ENCODE results near the gene ELOB. TPM values are rescaled to one million over a fixed set of nuclear protein-coding genes. Genes with fewer than 3 reads are reported as not detected.

The ELOB gene
- total RNA-seq, 1 donor from 2014 or later = 1,184 TPM

DNA sequence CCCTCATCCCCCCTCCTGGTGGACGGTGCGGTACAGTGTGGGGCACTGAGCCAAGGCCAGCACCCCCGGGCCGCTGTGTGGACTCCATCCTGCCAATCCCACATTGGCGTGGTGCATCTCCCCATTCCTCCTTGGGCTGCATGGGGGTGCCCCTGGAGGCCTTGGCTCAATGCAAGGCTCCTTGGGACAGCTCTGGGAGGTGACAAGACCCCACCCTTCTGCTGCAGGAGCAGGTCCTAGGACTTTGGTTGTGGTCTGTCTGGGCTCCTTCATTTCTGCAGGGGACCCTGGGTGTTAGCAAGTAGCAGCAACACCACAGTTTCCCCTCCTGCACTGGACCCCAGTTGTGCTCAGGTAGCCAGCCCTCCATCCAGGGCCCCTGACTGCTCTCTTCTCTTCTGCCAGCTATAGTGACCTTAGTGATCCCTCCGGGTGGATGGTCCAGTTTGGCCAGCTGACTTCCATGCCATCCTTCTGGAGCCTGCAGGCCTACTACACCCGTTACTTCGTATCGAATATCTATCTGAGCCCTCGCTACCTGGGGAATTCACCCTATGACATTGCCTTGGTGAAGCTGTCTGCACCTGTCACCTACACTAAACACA lies 41.3 kb upstream of the ELOB start:
- no peak overlapping the region for H3K4me3 ChIP-seq
- no peaks in the 10 kb centered on the region for H3K27me3 ChIP-seq
- TF ChIP-seq, protein P1, sequence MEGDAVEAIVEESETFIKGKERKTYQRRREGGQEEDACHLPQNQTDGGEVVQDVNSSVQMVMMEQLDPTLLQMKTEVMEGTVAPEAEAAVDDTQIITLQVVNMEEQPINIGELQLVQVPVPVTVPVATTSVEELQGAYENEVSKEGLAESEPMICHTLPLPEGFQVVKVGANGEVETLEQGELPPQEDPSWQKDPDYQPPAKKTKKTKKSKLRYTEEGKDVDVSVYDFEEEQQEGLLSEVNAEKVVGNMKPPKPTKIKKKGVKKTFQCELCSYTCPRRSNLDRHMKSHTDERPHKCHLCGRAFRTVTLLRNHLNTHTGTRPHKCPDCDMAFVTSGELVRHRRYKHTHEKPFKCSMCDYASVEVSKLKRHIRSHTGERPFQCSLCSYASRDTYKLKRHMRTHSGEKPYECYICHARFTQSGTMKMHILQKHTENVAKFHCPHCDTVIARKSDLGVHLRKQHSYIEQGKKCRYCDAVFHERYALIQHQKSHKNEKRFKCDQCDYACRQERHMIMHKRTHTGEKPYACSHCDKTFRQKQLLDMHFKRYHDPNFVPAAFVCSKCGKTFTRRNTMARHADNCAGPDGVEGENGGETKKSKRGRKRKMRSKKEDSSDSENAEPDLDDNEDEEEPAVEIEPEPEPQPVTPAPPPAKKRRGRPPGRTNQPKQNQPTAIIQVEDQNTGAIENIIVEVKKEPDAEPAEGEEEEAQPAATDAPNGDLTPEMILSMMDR (IDR thresholded peaks at IDR 0.05) = no peak
- no peak for DNase-seq (ENCODE audit: low spot score in 2 of 2)
- no peaks in the 10 kb centered on the region for H3K4me1 ChIP-seq
- H3K27ac ChIP-seq = no peak overlapping the region
- no peaks in the 10 kb centered on the region for H3K9me3 ChIP-seq
- intact Hi-C loops (cut with DNase I) = no loop called here
- no peaks in the 10 kb centered on the region for H3K36me3 ChIP-seq

- DNase-seq (ENCODE audit: low spot score in 2 of 2) = no peak
- H3K27me3 ChIP-seq = no peaks in the 10 kb centered on the region
- peak overlapping the region in 1 of 2 donors; percentile 22 for H3K4me3 ChIP-seq
Measured at GRCh38 chr16:2817340-2818271, 40.5 kb upstream of the ELOB start.

GRCh38 chr16:2816751-2817339 lies 39.8 kb upstream of the ELOB start, which contains the start of gene PRSS21:
TSS of gene PRSS21 (plus strand) at chr16:2817237. CDS start at chr16:2817269, 32 bp downstream.
- H3K4me3 ChIP-seq = peak within 1 kb of the TSS in 1 of 2 donors; percentile 22

More at GRCh38 chr16:2817340-2818271, 40.5 kb upstream of the ELOB start:
- TF ChIP-seq, protein P1 (IDR thresholded peaks at IDR 0.05) = no peak
- no peak overlapping the region for H3K27ac ChIP-seq
- intact Hi-C loops (cut with DNase I) = no loop called here
- H3K36me3 ChIP-seq = no peaks in the 10 kb centered on the region
- no peaks in the 10 kb centered on the region for H3K4me1 ChIP-seq
- H3K9me3 ChIP-seq = no peaks in the 10 kb centered on the region

GRCh38 chr16:2815299-2815771 lies 38.3 kb upstream of the ELOB start:
- Histone ChIP-seq H3K9me3 (no peaks in the 10 kb centered on the region), H3K4me3 (no peak overlapping the region), H3K27ac (no peak overlapping the region), H3K27me3 (no peaks in the 10 kb centered on the region), H3K36me3 (no peaks in the 10 kb centered on the region), H3K4me1 (peaks cover 0 to 5% of the 10 kb centered on the region in 2 donors)
- intact Hi-C loops (cut with DNase I) = no loop called here
- DNase-seq (ENCODE audit: low spot score in 2 of 2) = no peak
- TF ChIP-seq, protein P1 (IDR thresholded peaks at IDR 0.05) = no peak

More at GRCh38 chr16:2816751-2817339, 39.8 kb upstream of the ELOB start, which contains the start of gene PRSS21:
- H3K4me1 ChIP-seq = peaks cover 0 to 5% of the 10 kb centered on the region in 2 donors
- H3K36me3 ChIP-seq = no peaks in the 10 kb centered on the region
- no peak within 1 kb of the TSS for H3K27ac ChIP-seq
- no peaks in the 10 kb centered on the region for H3K27me3 ChIP-seq
- intact Hi-C loops (cut with DNase I) = no loop called here
- no peaks in the 10 kb centered on the region for H3K9me3 ChIP-seq
- no peak for DNase-seq (ENCODE audit: low spot score in 2 of 2)
- TF ChIP-seq, protein P1 (IDR thresholded peaks at IDR 0.05) = no peak

- Histone ChIP-seq H3K4me3 (no peak overlapping the region), H3K27ac (no peak overlapping the region), H3K9me3 (no peaks in the 10 kb centered on the region), H3K4me1 (peaks cover 0 to 5% of the 10 kb centered on the region in 2 donors), H3K27me3 (no peaks in the 10 kb centered on the region), H3K36me3 (no peaks in the 10 kb centered on the region)
- intact Hi-C loops (cut with DNase I) = no loop called here
- TF ChIP-seq, protein P1 (IDR thresholded peaks at IDR 0.05) = no peak
- DNase-seq (ENCODE audit: low spot score in 2 of 2) = no peak
Measured at GRCh38 chr16:2814551-2815298, 37.6 kb upstream of the ELOB start.
